SJSA1 (cell line): Measurements from ENCODE around the gene CNTF. TPM values are rescaled to one million over a fixed set of nuclear protein-coding genes. Genes with fewer than 3 reads are reported as not detected.

ENCODE experiments used
- DNase-seq, 2 experiments: peaks; one replicate each; pipeline ENCODE4 v3.0.0-alpha.2; 2015 to 2020; ENCODE audit warnings: low spot score in 2 of 2, low read depth in 1 of 2
- H3K27ac ChIP-seq: fragments of 250-450 bp; sonication (Bioruptor Pico); 2 replicates; pipeline ENCODE4 v1.5.1; 2020; ENCODE audit warnings: mild to moderate bottlenecking, moderate library complexity
- H3K27me3 ChIP-seq: fragments of 250-450 bp; sonication (Bioruptor Pico); replicated peaks from 2 replicates; pipeline ENCODE4 v1.5.1; 2020; ENCODE audit warnings: mild to moderate bottlenecking, moderate library complexity
- H3K36me3 ChIP-seq: fragments of 250-450 bp; sonication (Bioruptor Pico); 2 replicates; pipeline ENCODE4 v1.5.1; 2020; ENCODE audit warnings: mild to moderate bottlenecking
- H3K4me1 ChIP-seq: fragments of 250-450 bp; sonication (Bioruptor Pico); replicated peaks from 2 replicates; pipeline ENCODE4 v1.6.1; 2021; ENCODE audit warnings: mild to moderate bottlenecking
- H3K4me3 ChIP-seq: fragments of 250-450 bp; sonication (Bioruptor Pico); 2 replicates; pipeline ENCODE4 v1.5.1; 2020; ENCODE audit warnings: mild to moderate bottlenecking
- H3K9me3 ChIP-seq: fragments of 250-450 bp; sonication (Bioruptor Pico); replicated peaks from 2 replicates; pipeline ENCODE4 v1.5.1; 2020; ENCODE audit warnings: mild to moderate bottlenecking
- total RNA-seq: library from RNA; depleted of rRNA; stranded (reverse); fragments of >200 nt; shearing (Covaris generic); gene quantifications from 2 replicates; pipeline ENCODE4 v1.2.3, GENCODE V29; 2014

The CNTF gene
- total RNA-seq, 1 experiment from 2014 or later, result 1.9 TPM

GRCh38 chr11:58621586-58622262, 741 bp upstream of the CNTF start:
- Histone ChIP-seq H3K27ac (no peak overlapping the region), H3K4me3 (no peak overlapping the region), H3K27me3 (no peaks in the 10 kb centered on the region), H3K4me1 (peaks cover 10% of the 10 kb centered on the region), H3K36me3 (peaks cover 95% of the 10 kb centered on the region), H3K9me3 (no peaks in the 10 kb centered on the region)
- no peak for DNase-seq

DNA sequence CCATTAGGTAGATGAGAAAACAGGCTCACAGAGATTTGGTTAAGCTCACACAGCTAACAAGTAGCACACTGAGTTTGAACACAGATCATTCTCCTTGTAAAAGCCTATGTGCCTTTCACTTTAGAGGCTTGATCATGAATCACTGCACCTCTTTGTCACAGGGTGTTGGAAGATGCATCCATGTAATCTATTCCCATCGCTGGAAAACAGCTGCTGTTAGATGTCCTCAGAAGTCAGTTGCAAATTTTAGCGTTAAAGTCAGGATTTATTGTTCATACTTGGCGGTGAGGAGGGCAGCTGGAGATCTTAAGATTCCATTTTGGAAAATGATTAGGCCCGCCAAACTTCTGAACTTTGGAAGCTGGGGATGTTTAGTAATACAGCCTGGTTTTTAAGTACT, 2.6 kb downstream of the CNTF start:
- Histone ChIP-seq H3K4me3 (no peak overlapping the region), H3K4me1 (peaks cover 25% of the 10 kb centered on the region), H3K36me3 (peaks cover 67% of the 10 kb centered on the region), H3K27me3 (no peaks in the 10 kb centered on the region), H3K9me3 (no peaks in the 10 kb centered on the region), H3K27ac (no peak overlapping the region)
- no peak for DNase-seq

DNA sequence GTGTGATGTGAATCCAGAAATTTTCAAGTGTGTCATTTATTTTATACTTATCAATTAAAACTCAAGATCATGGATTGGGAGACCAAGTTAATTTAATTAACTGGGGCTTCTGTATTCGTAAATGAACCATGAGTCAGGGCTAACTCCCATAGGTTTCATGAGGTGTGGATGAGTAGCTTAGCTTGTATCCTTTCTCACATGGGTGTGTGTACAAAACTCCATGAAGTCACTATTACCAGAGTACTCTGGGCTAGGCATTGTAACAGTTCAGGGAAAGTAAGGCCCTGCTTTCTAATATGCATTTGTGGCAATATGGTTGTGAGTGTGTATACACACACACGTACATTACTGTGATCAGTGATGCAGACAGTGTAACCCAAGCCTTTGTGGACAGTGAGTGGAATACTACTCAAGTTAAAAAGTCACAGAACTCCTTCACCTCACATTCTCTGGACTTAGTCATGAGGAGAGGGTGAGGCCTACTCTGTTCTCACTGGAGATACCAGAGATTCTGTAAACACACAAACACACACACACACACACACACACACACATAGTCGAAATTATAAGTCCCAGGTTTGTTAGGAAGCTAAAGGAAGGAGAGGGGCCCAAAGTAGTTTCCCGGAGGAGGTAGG, 3.5 kb downstream of the CNTF start:
- peaks cover 58% of the 10 kb centered on the region for H3K36me3 ChIP-seq
- H3K27ac ChIP-seq, result 0 out of 2 replicates have a peak overlapping the region, but pooled peaks have one; percentile 14
- H3K4me1 ChIP-seq, result peaks cover 25% of the 10 kb centered on the region
- no peaks in the 10 kb centered on the region for H3K9me3 ChIP-seq
- DNase-seq, result no peak
- H3K27me3 ChIP-seq, result no peaks in the 10 kb centered on the region
- H3K4me3 ChIP-seq, result no peak overlapping the region

DNA sequence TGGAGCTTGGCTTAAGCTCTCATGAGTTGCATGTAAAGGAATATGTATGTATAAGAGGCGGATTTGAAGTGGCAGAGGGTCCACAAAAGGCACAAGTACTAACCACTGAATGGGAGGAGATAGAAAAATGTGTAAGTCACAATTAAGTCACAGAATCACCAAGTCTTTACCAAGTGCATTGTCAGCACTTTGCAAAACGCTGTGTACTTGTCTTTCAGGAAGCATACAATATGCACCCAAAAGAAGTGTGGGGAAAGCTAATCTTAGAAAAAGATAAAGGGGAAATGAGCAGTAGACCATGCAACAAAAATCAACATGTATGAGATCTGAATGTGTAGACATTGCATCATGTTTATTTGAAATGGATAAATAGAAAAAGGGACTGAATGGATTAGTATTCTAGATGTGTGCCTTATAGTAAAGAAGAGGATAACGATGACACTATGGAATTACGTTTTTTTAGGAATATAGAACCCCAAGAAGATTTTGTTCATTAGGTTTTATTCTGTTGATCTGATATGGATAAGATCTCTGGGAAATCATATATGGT, 4.5 kb downstream of the CNTF start:
- Histone ChIP-seq H3K4me3 (no peak overlapping the region), H3K27ac (peak overlapping the region; percentile 53), H3K9me3 (no peaks in the 10 kb centered on the region), H3K4me1 (peaks cover 25% of the 10 kb centered on the region), H3K27me3 (no peaks in the 10 kb centered on the region), H3K36me3 (peaks cover 51% of the 10 kb centered on the region)
- DNase-seq, result no peak

GRCh38 chr11:58628446-58628845, 6.0 kb downstream of the CNTF start:
- no peak overlapping the region for H3K4me3 ChIP-seq
- peak overlapping the region; percentile 53; the same call in 1 of the 2 replicates for H3K27ac ChIP-seq
- DNase-seq, result no peak
- peaks cover 25% of the 10 kb centered on the region for H3K4me1 ChIP-seq
- no peaks in the 10 kb centered on the region for H3K9me3 ChIP-seq
- no peaks in the 10 kb centered on the region for H3K27me3 ChIP-seq
- peaks cover 37% of the 10 kb centered on the region for H3K36me3 ChIP-seq

DNA sequence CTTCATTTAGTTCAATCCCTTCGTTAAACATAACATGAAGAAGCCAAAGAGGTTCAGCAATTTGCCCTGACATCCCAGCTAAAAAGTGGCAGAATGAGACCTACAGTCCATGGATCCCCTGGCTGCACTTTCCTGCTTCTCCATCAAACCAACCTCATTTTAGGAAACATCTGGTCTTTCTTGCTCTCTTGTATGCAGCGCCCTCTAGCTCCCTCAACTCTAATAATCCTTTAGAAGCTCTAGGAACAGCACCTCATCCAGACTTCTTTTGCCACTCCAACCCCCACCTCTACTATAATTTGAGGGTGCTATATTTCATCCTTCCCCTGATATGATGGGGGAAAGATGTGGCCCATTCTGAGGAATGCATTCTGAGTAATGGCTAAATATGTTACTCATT, 7.4 kb downstream of the CNTF start:
- peak in 1 of 2 experiments; percentile 24 for DNase-seq
- H3K9me3 ChIP-seq, result no peaks in the 10 kb centered on the region
- H3K4me1 ChIP-seq, result peaks cover 25% of the 10 kb centered on the region
- H3K36me3 ChIP-seq, result peaks cover 23% of the 10 kb centered on the region
- no peaks in the 10 kb centered on the region for H3K27me3 ChIP-seq
- H3K4me3 ChIP-seq, result no peak overlapping the region
- H3K27ac ChIP-seq, result no peak overlapping the region

- H3K4me1 ChIP-seq, result peaks cover 19% of the 10 kb centered on the region
- no peak for DNase-seq
- peaks cover 8% of the 10 kb centered on the region for H3K36me3 ChIP-seq
- H3K27ac ChIP-seq, result no peak overlapping the region
- H3K9me3 ChIP-seq, result no peaks in the 10 kb centered on the region
- no peak overlapping the region for H3K4me3 ChIP-seq
- no peaks in the 10 kb centered on the region for H3K27me3 ChIP-seq
Observed at GRCh38 chr11:58631378-58631777, 8.9 kb downstream of the CNTF start.

DNA sequence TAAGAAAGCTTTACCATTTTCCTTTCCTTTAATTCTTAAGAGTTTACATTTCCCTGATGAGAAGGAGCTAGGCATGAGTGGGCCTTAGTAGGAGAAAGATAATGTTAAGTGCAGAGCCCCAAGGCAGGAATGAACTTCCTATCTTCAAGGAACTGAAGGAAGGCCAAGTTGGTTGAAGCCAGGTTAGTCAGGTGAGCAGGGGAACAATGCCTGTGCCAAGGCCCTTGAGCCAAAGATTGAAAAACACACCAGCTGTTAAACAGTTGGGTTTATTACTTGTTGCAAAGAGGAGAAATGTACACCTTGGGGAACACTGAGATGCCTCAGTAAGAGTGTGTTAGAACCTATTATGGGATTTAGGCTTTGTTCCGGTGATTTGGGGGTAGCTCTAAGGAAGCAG, 10.0 kb downstream of the CNTF start:
- no peaks in the 10 kb centered on the region for H3K27me3 ChIP-seq
- no peaks in the 10 kb centered on the region for H3K36me3 ChIP-seq
- H3K27ac ChIP-seq, result no peak overlapping the region
- peaks cover 11% of the 10 kb centered on the region for H3K4me1 ChIP-seq
- no peaks in the 10 kb centered on the region for H3K9me3 ChIP-seq
- no peak overlapping the region for H3K4me3 ChIP-seq
- DNase-seq, result no peak

- DNase-seq, result no peak
- Histone ChIP-seq H3K4me1 (no peaks in the 10 kb centered on the region), H3K4me3 (no peak overlapping the region), H3K9me3 (no peaks in the 10 kb centered on the region), H3K27ac (no peak overlapping the region), H3K27me3 (no peaks in the 10 kb centered on the region), H3K36me3 (no peaks in the 10 kb centered on the region)
Observed at GRCh38 chr11:58636587-58636986, 14.1 kb downstream of the CNTF start.

- Histone ChIP-seq H3K36me3 (no peaks in the 10 kb centered on the region), H3K27ac (no peak overlapping the region), H3K9me3 (no peaks in the 10 kb centered on the region), H3K4me1 (no peaks in the 10 kb centered on the region), H3K27me3 (no peaks in the 10 kb centered on the region), H3K4me3 (no peak overlapping the region)
- DNase-seq, result no peak
Observed at GRCh38 chr11:58637371-58637770, 14.9 kb downstream of the CNTF start.

- no peak for DNase-seq
- Histone ChIP-seq H3K4me1 (no peaks in the 10 kb centered on the region), H3K27me3 (0 out of 2 replicates have a peak, but pooled peaks cover 7% of the 10 kb centered on the region), H3K36me3 (no peaks in the 10 kb centered on the region), H3K4me3 (no peak overlapping the region), H3K27ac (no peak overlapping the region), H3K9me3 (no peaks in the 10 kb centered on the region)
Observed at GRCh38 chr11:58639103-58639502, 16.6 kb downstream of the CNTF start.

DNA sequence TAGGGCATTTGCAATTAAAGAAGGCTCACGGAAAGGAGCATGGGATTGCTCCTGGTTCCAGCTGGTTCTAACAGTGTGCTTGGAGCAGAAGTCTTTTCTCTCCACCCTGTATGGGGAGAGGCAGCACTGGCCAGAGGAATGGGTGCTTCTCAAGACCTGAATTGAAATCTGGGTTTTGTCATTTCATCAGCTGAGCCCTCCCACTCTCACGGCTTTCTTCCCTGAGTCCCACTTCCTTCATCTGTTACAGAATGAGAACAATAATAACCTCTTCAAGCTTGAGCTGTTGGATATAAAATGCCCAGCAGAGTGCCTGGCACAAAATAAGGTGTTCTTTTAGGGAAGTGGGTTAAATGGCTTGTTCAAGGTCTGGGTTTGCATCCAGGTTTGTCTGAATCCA, 17.2 kb downstream of the CNTF start:
- no peaks in the 10 kb centered on the region for H3K4me1 ChIP-seq
- no peak for DNase-seq

DNA sequence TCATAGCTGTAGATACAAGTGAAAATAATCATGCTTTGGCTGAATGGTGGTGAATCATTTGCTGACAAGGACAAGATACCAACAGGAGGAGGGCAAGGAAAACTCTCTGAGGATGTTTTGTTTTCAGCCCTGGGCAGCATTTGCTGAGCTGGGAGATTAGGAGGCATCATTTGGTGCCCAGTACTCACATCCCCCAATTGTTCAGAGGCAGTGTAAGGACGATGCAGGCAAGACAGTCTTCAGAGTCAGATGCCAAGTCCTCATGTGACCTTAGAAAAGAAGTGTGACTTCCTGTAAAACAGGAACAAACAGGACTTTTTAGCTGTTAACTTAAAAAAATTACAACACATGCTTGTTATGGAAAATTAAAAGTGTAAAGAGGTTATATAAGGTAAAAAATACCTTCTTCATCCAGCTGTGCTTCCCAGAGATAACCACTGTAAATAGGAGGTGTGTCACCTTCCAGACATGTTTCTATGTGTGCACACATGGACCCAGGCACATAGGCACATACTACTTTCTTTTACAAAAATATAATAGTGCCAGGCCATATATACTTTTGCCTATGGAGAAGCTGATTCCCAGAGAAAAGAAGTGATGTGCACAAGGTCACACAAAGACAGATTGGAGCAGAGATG, 18.0 kb downstream of the CNTF start:
- no peaks in the 10 kb centered on the region for H3K4me1 ChIP-seq
- H3K9me3 ChIP-seq, result 0 out of 2 replicates have a peak, but pooled peaks cover 4% of the 10 kb centered on the region
- H3K36me3 ChIP-seq, result no peaks in the 10 kb centered on the region
- no peak overlapping the region for H3K4me3 ChIP-seq
- H3K27ac ChIP-seq, result no peak overlapping the region
- no peak for DNase-seq
- H3K27me3 ChIP-seq, result 0 out of 2 replicates have a peak, but pooled peaks cover 7% of the 10 kb centered on the region

More for the DNA sequence above, 17.2 kb downstream of the CNTF start:
- Histone ChIP-seq H3K4me3 (no peak overlapping the region), H3K9me3 (no peaks in the 10 kb centered on the region), H3K27me3 (0 out of 2 replicates have a peak, but pooled peaks cover 7% of the 10 kb centered on the region), H3K36me3 (no peaks in the 10 kb centered on the region), H3K27ac (no peak overlapping the region)

- Histone ChIP-seq H3K9me3 (0 out of 2 replicates have a peak, but pooled peaks cover 4% of the 10 kb centered on the region), H3K27me3 (0 out of 2 replicates have a peak, but pooled peaks cover 7% of the 10 kb centered on the region), H3K4me3 (no peak overlapping the region), H3K4me1 (no peaks in the 10 kb centered on the region), H3K36me3 (no peaks in the 10 kb centered on the region), H3K27ac (no peak overlapping the region)
- DNase-seq, result no peak
Observed at GRCh38 chr11:58641341-58641740, 18.9 kb downstream of the CNTF start.
